ENCODE data around the gene REPS2.

Gene REPS2

GRCh38 chrX:17081968-17082367 is 135.5 kb downstream of the REPS2 start:
- no peak for DNase-seq (ENCODE audit: low read depth in 2 of 2)

DNA sequence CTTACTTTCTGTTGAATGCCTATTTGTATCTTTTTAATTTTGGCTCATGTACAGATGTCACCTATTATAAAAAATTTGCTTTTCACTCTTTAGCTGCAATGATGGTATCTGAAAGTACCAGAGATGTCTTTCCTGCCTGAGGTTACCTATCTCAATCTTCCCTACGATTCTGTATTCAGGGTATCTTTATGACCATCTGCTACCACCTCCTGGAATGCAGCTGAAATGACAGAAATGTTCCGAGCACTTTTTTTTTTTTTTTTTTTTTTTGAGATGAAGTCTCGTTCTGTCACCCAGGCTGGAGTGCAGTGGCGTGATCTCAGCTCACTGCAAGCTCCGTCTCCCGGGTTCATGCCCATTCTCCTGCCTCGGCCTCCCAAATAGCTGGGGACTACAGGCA is 136.4 kb downstream of the REPS2 start:
- no peak for DNase-seq (ENCODE audit: low read depth in 2 of 2)

GRCh38 chrX:17086317-17086716 is 139.9 kb downstream of the REPS2 start:
- DNase-seq (ENCODE audit: low read depth in 2 of 2), result no peak

DNA sequence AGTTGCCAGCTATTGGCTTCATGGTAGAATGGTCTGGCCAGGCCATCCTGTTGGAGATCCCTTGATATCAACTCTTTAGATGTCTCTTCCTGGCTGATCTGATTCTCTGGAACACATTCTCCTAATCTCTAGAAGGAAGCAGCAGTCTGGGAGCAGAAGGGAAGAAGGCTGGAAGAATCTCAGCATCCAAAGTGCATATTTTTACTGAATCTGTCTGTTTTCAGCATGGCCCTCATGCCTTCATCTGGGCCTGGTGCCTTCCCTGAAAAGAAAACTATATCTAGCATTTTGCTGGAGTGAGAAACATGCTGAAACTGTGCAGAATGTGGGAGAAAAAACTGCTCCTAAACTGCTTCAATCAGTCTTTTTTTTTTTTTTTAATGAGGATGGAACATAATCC is 148.7 kb downstream of the REPS2 start:
- no peak for DNase-seq (ENCODE audit: low read depth in 2 of 2)

- DNase-seq (ENCODE audit: low read depth in 2 of 2), result no peak
Measured at GRCh38 chrX:17098516-17099247, 152.2 kb downstream of the REPS2 start.

DNA sequence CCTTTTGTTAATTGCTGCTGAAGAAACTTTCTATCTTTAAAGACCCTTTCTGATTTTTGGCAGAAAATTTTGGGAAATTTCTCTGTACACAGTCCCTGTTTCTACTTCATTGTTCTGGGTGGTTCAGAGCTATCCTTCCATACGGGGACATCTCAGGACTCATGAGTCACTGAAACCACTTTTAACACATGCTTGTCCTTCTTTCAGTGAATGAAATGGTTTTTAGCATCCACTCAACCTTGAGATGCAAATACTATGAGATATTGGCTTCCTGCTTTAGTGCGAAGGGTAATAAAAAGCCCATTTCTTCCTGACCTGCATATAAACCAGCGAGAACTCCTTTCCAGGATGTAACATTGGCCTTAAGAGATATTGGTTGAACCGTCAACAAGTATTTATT is 158.0 kb downstream of the REPS2 start:
- DNase-seq (ENCODE audit: low read depth in 2 of 2), result no peak

DNA sequence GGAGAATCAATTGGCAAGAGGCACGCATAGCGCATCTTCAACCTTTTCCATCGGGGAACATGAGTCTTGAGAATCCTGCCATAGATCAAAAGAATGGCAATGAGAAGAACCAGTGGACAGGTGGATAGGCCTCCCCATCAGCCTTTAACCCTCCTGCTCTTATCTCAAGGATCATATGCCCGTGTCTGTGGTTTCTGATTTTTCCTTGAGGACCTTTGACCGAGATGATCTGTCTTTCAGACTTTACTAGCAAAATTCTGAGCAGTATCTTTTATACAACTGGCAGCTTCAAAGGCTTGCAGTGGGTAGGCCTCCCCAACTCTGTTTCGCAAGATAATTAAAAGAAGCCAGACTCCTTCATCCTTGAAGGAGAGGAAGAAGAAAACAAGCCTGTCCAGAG is 174.4 kb downstream of the REPS2 start:
- no peak for DNase-seq (ENCODE audit: low read depth in 2 of 2)

DNA sequence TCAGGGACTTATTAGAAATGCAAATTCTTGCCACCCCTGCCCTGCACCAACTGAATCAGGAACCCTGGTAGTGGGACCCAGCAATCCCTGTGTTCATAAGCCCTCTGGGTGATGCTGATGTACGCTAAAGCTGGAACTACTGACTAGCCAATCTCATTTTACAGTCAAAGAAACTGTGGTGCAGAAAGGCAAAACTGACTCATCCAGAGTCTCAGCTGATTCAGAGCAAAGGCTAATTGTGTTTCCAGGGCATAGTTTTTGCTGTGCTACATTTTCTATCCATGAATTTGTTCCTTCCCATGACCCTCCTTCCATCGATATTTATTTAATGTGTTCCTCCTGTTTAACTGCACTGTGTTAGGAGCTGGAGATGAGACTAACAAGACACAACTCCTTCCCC is 207.5 kb downstream of the REPS2 start:
- DNase-seq (ENCODE audit: low read depth in 2 of 2), result no peak

GRCh38 chrX:17160975-17161374 is 214.5 kb downstream of the REPS2 start:
- DNase-seq (ENCODE audit: low read depth in 2 of 2), result no peak

GRCh38 chrX:17161991-17162390 is 215.5 kb downstream of the REPS2 start:
- DNase-seq (ENCODE audit: low read depth in 2 of 2), result no peak

- DNase-seq (ENCODE audit: low read depth in 2 of 2), result no peak
Measured at GRCh38 chrX:17164079-17164478, 217.6 kb downstream of the REPS2 start.

GRCh38 chrX:17164941-17165340 is 218.5 kb downstream of the REPS2 start:
- no peak for DNase-seq (ENCODE audit: low read depth in 2 of 2)

- no peak for DNase-seq (ENCODE audit: low read depth in 2 of 2)
Measured at GRCh38 chrX:17167915-17168314, 221.5 kb downstream of the REPS2 start.

GRCh38 chrX:17170973-17171372 is 224.5 kb downstream of the REPS2 start:
- no peak for DNase-seq (ENCODE audit: low read depth in 2 of 2)

- DNase-seq (ENCODE audit: low read depth in 2 of 2), result no peak
Measured at GRCh38 chrX:17174671-17175070, 228.2 kb downstream of the REPS2 start.

GRCh38 chrX:17182317-17182716 is 235.9 kb downstream of the REPS2 start:
- DNase-seq (ENCODE audit: low read depth in 2 of 2), result no peak

DNA sequence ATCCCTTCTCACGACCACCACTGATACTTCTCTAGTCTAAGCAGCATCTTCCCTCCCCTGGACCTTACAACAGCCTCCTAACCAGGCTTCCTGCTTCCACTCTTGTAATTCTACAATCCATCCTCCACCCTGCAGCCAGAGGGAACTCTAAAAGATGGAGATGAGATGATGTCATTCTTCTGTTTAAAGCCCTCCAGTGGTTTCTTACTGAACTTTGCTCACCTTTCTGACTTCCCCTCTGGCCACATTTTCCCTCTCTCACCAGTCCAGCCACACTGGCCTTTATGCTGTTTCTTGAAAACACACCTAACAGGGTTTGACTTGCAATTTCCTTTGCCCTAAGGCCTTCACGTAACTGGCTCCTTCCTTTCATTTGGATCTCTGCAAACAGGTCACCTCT is 237.1 kb downstream of the REPS2 start:
- no peak for DNase-seq (ENCODE audit: low read depth in 2 of 2)

- DNase-seq (ENCODE audit: low read depth in 2 of 2), result no peak
Measured at GRCh38 chrX:17185431-17185830, 239.0 kb downstream of the REPS2 start.

DNA sequence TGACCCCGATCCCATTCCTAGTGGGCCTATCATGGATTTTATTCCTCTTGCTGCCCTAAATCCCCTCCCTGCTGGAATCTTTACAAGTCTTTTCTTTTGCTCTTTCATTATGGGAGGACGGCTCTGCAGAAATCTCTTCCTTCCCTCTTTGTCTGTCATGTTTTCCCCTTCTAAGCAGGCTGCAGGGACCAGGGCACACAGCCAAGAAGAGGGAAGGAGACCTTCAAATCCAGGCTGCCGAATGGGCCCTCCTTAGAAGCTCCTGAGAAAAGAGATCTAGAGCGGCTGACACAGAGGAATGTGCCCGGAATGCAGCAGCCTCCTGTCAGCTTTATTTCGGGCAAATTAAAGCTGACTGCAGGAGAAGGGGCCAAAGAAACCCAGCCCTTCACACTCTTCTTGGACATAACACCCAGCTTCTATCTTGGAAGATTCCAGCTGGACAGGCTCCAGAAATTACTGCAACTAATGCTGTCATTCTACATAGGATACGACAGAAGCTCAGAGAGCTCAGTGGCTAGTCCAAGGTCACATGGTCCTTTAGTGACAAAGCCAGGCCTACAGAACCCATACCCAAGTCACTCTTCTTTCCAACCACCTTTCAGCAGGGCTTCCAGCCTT is 240.8 kb downstream of the REPS2 start:
- DNase-seq (ENCODE audit: low read depth in 2 of 2), result no peak

GRCh38 chrX:17192106-17192505 is 245.6 kb downstream of the REPS2 start:
- no peak for DNase-seq (ENCODE audit: low read depth in 2 of 2)

Measured in stimulated activated CD4-positive, alpha-beta T cell treated with anti-CD3 and anti-CD28 coated beads, Interleukin-4, amount 100 ng/mL, for 48 hours (primary cell).